ENCODE measurements around the gene HDAC6. TPM values are rescaled to one million over a fixed set of nuclear protein-coding genes. Genes with fewer than 3 reads are reported as not detected.

HDAC6 gene
- total and polyA plus RNA-seq, 2 of the 13 experiments (the other 11 are each of a cell fraction or from before 2014, with no cell fraction given) = 80.4 to 93.6 TPM

GRCh38 chrX:48839686-48840085, 37.8 kb downstream of the HDAC6 start:
- no TSS peak for BruUV-seq (replicated peaks)
- Histone ChIP-seq H3K4me3 (replicated peaks in 1 of 3; ENCODE audit: insufficient read depth in 1 of 3, low read depth in 2 of 3, low read length in 3 of 3) (no peak overlapping the region), H3K27me3 (ENCODE audit: control insufficient read depth in 1 of 2, insufficient read depth in 2 of 2, low read length in 2 of 2) (no peaks in the 10 kb centered on the region), H4K20me1 (ENCODE audit: insufficient read depth, low read length) (no peaks in the 10 kb centered on the region), H2AFZ (ENCODE audit: low read length) (no peak overlapping the region), H3K27ac (ENCODE audit: extremely low read length, insufficient read depth, low read length) (no peak overlapping the region), H3K9me3 (ENCODE audit: low read length) (no peaks in the 10 kb centered on the region), H3K36me3 (replicated peaks in 1 of 2; ENCODE audit: control insufficient read depth in 1 of 2, insufficient read depth in 2 of 2, low read length in 2 of 2) (no peaks in the 10 kb centered on the region), H3K9ac (ENCODE audit: insufficient read depth, low read depth, low read length) (no peak overlapping the region), H3K4me1 (ENCODE audit: insufficient read depth, low read length) (peaks cover 13% of the 10 kb centered on the region), H3K4me2 (ENCODE audit: low read depth, low read length) (no peak overlapping the region), H3K79me2 (ENCODE audit: insufficient read depth, low read length) (peaks cover 1% of the 10 kb centered on the region)
- in situ Hi-C loops (cut with HindIII; ENCODE audit: extremely low pct_ligation_motif_present, low pct_unique_long_range_greater_than_20kb) = no loop called here
- POLR2A ChIA-PET = no interaction called here
- CTCF ChIA-PET (ENCODE audit: low intra/inter-chr PET ratio, low total read pairs) = no interaction called here
- TF ChIP-seq ZNF749 (CRISPR knock-in tag; IDR thresholded peaks at IDR 0.05; ENCODE audit: borderline replicate concordance) (no peak), SNAPC2 (CRISPR knock-in tag; IDR thresholded peaks at IDR 0.05) (no peak), ZNF430 (CRISPR knock-in tag; IDR thresholded peaks at IDR 0.05) (no peak), ZNF12 (CRISPR knock-in tag; IDR thresholded peaks at IDR 0.05) (no peak), KLF12 (CRISPR knock-in tag; IDR thresholded peaks at IDR 0.05; ENCODE audit: borderline replicate concordance) (no peak), ZGPAT (CRISPR knock-in tag; IDR thresholded peaks at IDR 0.05) (no peak), GABPB1 (CRISPR knock-in tag; IDR thresholded peaks at IDR 0.05) (no peak), NCOR1 (IDR thresholded peaks at IDR 0.05; ENCODE audit: borderline replicate concordance, low read length) (no peak), RBAK (CRISPR knock-in tag; IDR thresholded peaks at IDR 0.05) (no peak), HINFP (CRISPR knock-in tag; IDR thresholded peaks at IDR 0.05; ENCODE audit: low read depth) (no peak)
- intact Hi-C loops (cut with micrococcal nuclease; ENCODE audit: unreplicated experiment) = no loop called here
- WGBS (ENCODE audit: low lambda C conversion rate) = 72% methylated on average over 10 of the region's 10 CpGs
- ATAC-seq (no peak), FAIRE-seq (no peak), DNase-seq (ENCODE audit: low spot score) (no peak)

Data from HepG2 (cell line).